ENCODE results near the gene SNX11.

The SNX11 gene

DNA sequence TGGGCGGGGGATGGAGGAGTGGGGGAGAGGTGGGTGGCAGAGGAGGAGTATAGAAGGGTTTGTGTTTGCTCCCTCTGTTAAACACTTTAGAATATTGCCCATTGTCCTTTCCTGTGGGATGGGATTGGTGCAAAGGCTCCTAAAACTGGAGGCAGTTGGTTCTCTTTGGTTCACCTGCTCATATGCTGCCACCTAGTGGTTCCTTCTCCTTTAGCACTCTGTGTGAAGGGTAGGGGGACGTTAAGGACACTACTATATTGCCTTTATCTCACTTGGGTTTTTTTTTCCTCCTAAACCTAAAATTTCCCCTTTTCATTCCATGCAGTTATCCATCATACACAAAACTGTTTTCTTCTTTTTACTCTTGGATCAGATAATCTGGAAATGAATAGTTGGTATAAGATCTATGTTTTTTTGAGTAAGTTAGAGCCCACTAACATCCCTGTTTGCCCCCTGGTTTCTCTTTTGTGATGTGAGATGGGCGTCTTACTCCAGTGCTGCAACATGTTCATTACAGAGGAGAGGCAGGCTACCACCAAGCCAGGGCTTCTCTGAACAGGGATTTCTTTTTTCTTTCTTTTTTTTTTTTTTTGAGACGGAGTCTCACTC, 23.8 kb downstream of the SNX11 start:
- no peak for DNase-seq (ENCODE audit: low read depth in 2 of 2)

DNA sequence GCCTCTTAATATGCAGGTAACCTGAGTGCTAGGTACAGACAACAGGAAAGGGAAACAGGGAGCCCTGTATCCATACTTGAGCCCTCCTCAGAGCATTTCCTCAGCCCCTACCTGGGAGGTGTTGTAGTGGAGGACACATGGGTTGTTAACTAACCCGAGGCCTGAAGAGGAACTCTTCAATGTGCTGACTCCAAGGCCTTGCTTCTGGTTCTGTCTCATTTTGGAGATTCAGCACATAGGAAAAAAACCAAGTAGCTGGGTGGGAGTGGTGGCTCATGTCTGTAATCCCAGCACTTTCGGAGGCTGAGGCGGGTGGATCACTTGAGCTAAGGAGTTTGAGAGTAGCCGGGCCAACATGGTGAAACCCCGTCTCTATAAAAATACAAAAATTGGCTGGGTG, 24.8 kb downstream of the SNX11 start:
- DNase-seq (ENCODE audit: low read depth in 2 of 2) = no peak

GRCh38 chr17:48134912-48135480, 27.4 kb downstream of the SNX11 start:
- no peak for DNase-seq (ENCODE audit: low read depth in 2 of 2)

DNA sequence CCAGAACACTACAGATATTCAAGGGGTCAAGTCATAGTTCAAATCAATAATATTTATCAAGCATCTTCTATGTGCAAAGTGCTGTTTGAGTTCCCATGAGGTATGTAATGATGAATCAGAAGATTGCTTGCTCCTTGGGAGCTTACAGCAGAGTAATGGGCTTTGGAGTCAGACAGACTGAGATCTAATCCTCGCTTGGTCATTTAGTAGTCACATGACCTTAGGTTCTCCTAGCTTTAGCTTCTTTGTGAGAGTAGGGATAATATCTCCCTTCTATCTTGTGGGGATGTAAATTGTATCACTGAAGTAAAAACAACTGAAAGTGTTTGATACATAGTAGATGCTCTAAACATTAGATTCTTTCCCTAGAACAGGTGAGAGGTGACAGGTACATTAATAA, 30.1 kb downstream of the SNX11 start:
- no peak for DNase-seq (ENCODE audit: low read depth in 2 of 2)

- no peak for DNase-seq (ENCODE audit: low read depth in 2 of 2)
Observed at GRCh38 chr17:48139944-48140343, 32.4 kb downstream of the SNX11 start.

DNA sequence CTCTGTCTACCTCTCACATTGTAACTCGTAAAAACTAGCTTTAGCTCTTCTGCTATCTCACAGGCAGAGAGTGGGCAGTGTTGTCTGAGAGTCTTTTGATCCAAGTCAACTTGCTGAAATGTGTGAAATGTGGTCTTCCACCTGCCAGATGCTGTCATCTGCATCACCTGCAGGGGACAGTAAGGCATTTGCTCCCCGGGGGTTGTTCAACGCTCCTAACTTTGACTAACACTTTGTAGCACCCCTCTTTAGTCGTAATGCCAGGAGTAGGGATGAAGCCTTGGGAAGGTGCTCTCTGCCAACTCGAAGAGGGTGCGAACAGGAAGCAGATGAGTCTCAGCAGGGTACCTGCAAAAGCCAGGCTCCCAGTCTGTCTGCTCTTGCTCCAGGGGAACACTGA, 36.1 kb downstream of the SNX11 start:
- no peak for DNase-seq (ENCODE audit: low read depth in 2 of 2)

DNA sequence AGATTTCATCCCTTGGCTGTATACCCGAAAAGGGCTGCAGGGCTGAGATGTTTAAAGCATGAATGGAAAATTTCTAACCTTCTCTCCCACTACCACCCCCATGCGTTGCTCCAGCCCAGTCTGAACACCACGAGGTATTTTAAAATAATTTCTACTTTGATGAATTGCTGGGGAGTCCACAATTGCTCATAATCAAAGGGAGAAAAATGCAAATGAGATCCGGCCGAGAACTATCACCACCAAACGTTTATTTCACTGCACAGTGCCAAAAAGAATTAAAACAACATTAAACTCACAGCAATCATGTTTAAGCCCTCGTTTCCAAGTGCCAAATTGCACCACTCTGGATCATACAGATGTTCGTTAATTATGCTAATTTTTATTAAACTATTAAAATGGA, 36.7 kb downstream of the SNX11 start:
- no peak for DNase-seq (ENCODE audit: low read depth in 2 of 2)

- DNase-seq (ENCODE audit: low read depth in 2 of 2) = no peak
Observed at GRCh38 chr17:48144976-48145798, 37.6 kb downstream of the SNX11 start.

GRCh38 chr17:48148029-48148770, 40.6 kb downstream of the SNX11 start:
- no peak for DNase-seq (ENCODE audit: low read depth in 2 of 2)

DNA sequence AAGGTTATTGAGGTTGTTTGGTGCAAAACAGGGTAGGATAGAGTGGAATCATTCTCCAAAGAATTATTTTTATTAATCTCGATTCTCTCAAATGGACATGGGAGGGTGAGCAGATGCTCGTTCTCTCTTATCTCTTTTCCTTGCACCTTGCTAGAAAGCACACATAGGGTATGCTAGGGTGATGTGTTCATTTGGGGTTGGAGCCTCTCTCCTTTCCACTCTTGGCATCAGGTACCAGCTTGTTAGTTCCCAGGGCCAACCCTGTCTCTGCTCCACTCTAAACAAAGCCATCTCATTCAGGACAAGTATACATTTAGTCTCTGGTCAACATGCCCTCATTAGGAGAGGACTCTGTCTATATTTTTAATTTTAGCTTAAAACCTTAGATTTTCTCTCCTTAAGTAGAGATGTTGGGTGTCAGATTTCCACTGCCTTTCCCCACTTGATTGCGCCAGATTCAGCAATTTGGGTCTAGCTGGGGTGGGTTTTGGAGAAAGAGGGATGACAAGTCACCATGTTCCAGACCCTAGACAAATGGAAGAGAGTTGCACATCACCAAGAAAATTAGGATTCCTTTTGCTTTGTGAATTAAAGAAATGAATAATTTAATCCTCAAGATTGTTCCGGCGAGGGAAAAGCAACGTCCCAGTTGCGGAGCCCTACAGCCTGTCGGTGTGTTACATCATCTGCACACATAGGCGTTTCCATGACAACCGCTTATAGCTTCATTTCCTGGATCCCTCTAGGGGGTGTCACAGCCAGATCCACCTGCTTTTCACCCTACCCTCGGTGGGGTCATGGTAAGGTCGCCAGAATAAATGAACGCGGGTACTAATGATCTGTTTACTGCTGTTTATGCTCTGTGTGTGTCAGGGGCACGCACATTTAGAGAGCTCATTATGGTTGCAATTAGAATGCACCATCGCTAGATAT, 41.6 kb downstream of the SNX11 start:
- DNase-seq (ENCODE audit: low read depth in 2 of 2) = no peak

- no peak for DNase-seq (ENCODE audit: low read depth in 2 of 2)
Observed at GRCh38 chr17:48149787-48150463, 42.4 kb downstream of the SNX11 start.

DNA sequence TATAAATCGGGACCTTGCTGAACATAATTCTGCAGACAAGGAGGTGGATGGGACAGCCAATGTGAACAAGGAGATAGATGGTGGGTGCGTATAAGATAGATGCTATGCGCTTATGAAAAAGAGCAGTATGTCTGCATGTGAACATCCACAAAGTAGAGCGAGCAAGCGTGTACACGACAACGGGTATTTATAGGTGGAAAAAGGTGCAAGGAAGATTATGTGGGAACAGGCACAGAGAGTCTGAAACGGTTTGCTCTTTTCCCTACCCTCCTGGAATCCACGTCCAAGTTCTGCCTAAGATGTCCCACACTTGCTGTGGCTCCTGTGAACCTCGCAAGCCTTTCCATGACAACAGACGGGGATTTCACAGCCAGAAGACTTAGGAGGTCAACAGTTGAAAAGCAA, 43.0 kb downstream of the SNX11 start:
- DNase-seq (ENCODE audit: low read depth in 2 of 2) = no peak

- no peak for DNase-seq (ENCODE audit: low read depth in 2 of 2)
Observed at GRCh38 chr17:48151220-48151619, 43.7 kb downstream of the SNX11 start.

DNA sequence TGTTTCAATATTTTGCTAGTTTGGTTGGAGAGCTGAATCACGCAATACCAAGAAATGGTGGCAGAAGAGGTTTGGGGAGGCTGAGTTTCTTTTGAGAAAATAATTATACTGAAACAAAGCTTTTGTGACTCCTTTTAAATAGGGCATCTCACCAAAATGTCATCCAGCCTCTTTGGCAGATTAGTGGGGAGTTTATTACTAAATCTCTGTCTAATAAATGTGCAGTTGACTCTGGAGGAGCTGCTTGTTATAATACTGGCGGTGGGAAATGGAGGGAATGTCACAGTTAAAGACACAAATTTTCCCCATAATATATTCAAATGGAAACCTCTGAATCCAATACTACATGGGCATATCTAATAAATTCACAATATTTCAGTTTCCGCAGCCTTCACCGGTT, 44.7 kb downstream of the SNX11 start:
- no peak for DNase-seq (ENCODE audit: low read depth in 2 of 2)

GRCh38 chr17:48153691-48154358, 46.3 kb downstream of the SNX11 start:
- no peak for DNase-seq (ENCODE audit: low read depth in 2 of 2)

DNA sequence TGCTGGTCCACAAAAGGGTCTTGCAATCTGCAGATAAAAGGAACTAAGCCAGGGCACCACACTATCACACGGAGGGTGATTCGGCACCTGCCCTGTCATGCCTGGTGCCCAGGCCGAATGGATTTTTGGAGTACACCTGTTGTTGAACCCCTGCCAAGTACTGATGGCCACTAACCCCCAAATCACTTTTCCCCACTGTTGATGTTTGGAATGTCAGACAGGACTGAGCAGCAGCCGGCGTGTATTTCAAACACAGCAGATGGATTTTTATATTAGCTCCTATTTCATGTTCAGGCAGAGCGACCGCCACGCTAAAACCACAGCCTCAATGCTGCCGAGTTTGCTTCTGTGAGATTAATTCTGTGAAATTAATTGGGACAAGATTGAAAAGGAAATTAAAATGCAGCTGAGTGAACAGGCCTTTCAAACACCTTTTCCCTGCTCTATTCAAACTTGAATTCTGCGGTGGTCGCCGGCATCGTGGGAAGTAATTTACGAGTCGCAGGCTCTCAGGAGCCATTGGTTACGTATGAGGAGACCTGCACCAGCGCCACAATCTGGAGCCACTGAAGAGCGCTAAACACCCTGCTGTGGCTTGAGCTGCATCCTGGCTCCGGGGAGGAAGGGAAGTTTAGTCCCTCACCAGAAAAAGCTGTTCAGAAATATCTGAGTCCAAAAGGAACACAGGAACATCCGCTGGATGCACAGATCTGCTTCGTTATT, 48.5 kb downstream of the SNX11 start:
- no peak for DNase-seq (ENCODE audit: low read depth in 2 of 2)

DNA sequence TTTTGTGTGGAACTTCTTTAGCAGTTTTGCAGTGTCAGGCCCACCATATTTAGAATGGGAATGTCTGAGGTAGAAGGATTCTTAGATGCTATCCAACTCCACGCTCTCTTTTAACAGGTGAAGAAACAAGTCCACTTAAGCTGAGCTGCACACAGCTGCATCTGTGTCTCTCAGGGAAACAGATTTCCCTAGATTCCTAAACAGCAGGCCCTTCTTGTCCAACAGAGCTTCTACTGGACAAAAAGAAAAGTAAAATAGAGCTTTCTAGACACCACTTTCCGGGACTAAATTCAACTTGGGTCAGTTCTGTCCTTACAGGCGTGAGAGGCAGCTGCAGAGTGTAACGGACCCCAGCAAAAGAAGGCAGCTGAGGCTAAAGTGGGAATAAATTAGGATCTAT, 51.7 kb downstream of the SNX11 start:
- no peak for DNase-seq (ENCODE audit: low read depth in 2 of 2)

GRCh38 chr17:48160177-48161081, 52.9 kb downstream of the SNX11 start:
- no peak for DNase-seq (ENCODE audit: low read depth in 2 of 2)
